ENCODE measurements around the gene WWTR1.

Gene WWTR1

DNA sequence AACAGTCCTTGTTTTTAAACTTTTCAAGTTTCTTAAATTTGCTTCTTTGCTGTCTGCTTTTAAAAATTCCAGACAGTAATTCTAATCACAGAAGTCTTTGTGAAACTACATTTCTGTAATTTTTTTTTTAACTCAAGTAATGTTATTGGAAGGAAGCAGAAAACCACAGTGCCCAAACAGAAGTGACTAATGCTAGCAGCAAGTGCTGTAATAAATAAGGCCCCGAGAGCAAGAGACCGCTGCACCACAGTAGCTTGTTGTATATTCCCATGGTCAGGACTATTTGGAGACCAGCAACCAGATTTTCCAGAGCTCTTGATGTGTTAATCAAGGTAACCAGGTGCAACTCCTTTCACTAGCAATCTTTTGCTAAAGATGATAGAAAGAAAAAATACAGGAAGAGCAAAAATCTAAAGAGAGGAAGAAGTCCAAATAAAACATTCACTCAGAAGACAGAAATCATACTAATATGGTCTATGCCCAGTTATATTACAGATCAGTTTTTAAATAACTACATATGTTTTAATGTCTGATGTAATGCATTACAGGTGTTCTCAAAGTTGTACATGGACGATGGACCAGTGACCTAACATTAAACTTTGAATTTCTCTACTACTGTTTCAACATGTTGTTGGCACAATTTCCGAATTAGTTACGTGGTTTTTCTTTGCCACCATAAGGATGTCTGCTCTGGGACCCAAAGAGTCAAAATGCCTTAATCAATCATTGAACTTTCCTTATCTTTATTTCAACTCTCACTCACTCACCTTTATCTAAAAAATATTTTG lies 36.4 kb downstream of the WWTR1 start:
- FAIRE-seq, result no peak

DNA sequence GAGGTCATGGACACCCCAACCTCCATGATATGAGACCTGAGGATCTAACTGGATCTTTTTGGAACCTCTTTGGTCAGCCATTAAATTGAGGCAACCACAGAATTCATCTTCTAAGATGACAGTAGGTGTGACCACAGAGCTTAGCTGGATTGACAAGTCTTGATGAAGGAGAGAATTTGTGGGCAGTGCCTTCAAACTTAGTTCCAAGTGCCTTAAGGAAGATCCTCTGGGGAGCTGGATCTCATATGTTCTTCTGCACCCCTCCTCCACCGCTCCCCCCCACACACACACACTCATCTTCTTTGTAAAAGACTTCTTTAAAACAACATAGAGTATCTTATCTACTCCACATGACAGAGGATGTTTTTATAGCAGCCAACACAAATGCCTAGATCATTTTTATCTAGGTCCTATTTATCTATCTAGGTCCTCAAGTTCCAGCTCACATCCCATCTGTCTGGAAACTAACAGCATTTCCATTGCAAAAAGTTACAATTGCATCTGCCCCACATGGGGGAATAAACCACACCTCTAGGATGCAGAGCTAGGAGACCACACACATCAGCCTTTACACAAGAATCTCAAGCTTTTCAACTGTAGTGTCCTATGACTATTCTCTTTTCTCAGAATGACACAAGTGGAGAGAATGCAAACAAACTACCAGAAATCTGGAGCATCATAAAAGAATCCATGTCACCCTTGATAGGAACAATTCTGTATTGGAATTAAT lies 37.4 kb downstream of the WWTR1 start:
- no peak for FAIRE-seq

DNA sequence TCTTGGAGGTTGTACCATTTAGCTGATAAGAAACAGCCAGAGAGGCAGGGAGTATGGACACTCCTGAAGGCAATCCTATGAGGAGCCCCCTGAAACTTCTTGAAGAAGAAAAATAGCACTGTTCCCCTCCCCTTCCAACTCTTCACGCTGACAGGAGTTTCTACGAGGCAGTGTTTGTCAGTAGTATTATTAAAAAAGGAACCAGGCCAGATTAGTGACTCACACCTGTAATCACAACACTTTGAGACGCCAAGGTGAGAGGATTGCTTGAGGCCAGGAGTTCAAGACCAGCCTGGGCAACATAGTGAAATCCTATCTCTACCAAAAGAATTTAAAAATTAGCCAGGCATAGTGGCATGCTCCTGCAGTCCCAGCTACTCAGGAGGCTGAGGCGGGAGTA lies 38.7 kb downstream of the WWTR1 start:
- no peak for FAIRE-seq

DNA sequence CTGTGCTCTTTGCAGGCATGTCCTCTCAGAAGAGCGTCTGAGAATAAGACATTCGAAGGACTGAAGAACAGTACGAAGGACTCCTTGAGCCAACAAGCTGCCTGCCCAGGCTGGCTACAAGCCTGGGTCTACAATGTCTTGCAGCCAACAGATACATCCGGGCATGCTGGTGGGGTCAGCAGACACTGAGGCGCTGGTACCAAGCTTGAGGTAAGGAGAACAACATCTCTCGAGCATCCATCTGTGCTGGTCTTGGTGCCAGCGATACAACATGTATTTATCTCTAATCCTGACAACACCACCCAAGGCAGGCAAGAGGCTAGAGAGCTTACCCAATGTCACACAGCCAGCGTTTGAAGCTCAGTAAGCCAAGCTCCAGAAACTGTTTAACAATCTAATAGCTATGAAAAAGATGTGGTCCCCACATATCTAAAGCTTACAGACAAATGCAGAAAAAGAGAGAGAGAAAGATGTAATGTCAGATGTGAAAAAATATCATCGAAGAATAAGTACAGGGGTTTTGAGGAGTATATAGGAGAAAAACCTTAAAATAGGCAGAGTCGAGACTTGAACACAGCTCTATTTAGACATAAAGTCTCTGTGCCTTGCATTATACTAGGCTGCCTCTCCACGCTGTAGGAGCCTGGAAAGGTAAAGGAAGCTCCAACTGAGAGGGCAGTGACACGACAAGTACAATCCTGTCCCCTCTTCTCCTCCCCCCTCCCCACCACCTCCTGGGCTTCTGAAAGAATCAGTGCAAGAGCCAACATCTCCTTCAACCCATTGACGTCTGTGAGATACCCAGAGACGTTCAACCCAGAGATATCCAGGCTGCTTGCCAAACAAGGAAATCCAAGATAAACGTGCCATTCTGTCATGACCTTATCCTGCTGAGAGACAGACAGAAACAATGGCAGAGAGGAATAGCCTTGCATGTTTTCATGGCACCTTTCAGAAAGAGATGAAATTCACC lies 39.4 kb downstream of the WWTR1 start:
- no peak for FAIRE-seq

DNA sequence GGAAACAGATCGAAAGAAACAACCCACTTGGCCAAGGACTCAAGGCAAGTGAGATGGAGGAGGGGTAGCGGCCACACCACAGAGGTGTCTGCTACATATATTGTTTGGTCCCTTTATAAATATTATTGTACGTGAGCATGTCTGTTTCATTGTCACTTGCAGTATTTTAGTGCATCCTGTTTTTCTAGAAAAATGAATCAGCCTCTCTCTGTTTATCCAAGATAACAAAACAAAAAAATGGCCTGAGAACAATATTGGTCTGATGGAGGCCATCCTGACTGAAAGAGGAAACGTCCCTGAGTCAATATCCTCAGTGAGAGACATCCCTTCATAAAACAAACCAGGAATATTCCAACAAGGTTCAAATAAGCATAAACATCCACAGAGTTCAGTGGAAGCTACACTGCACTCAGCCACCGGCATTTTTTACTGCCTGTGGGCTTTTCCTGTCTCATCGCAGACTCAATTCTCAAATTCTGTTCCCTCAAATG lies 42.0 kb downstream of the WWTR1 start:
- FAIRE-seq, result no peak

DNA sequence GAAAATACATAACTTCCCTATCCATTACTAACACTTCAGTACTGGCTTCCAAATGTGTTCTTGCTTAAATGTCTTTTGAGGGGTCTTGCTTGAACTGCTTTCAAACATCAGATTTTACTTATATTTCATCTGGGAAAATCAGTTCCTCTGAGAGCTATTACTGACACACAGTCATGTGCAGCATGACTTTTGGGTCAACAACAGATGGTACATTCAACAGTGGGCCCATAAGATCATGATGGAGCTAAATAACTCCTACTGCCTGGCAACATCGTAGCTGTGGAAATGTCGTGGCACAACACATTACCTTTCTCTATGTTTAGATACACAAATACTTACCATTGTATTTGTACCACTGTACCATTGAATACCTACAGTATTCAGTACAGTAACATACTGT lies 43.8 kb downstream of the WWTR1 start:
- FAIRE-seq, result no peak

DNA sequence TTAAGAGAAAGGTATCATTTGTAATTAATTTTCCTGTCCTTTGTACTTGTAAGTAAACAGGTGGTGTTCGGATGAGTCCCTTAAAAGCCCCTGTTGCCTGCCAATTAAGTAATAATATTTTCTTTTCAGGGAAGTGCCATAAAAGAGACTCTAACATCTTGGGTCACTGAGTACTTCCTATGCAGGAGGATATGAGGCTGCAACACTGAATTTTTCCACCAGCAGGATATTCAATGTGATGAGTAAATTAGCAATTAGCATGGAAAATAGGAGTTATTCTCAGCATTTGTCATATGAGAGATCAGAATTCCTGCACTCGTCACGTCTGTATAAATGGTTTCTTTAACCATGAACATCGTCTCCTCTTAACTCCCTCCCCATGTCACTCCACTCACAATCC lies 45.4 kb downstream of the WWTR1 start:
- no peak for FAIRE-seq

DNA sequence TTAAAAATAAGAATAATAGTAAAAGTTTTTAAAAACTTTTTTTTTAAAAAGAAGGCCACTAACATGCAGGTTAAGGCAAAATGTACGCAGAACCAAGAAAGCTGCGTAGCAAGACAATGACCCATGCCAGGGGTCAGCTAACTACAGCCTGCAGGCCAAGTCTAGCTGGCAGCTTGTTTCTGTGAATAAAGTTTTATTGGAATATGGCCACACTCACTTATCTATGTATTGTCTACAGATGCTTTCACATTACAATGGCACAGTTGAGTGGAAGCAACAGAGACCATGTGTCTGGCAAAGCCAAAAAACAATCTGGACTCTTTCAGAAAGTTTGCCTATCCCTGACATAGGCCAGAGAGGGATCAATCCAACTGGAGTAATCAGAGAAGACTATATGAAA lies 46.7 kb downstream of the WWTR1 start:
- no peak for FAIRE-seq

DNA sequence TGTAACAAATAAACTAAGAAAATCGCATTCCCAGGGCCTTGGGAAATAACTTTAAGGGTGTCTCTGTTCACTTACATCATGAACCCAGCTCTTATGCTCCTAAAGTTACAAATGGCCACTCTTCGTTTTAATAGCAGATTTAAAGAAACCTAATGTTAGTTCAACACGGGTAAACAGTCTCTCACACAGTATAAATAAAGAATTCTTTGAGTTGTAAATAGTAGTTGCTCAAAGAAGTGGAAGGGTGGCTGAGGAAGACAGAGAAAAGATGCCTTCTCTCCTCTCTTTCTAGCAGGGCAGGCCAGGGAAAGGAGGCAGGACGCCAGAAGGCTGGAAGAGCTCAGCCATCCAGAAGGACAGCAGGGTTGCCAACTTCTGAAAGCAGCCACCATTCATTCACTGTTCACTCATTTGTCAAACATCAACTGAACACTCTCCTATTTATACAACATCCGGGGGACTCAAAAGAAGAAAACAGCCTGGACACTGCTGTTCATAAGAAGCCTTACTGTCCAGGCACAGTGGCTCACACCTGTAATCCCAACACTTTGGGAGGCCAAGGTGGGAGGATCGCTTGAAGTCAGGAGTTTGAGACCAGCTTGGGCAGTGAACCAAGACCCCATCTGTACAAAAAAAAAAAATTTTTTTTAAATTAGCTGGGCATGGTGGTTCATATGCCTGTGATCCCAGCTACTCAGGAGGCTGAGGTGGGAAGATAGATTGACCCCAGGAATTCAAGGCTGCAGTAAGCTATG lies 47.3 kb downstream of the WWTR1 start:
- FAIRE-seq, result no peak

DNA sequence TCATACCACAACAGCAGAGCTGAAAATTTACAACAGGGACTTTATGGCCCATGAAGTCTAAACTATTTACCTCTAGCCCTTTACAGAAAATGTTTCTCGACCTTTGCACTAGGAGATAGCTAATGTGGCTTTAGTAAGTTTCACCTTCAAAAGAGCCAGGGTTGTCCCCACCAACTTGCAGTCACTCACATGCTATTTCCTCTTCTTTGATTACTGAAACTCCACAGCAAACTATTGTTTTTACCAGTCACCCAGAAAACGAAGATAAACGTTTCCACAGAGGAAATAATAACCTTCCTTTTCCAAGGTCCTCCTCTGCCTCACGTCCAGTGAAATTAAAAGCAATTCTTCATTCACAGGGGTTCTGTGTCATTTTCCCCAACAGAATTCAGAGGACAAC lies 48.2 kb downstream of the WWTR1 start:
- FAIRE-seq, result no peak

DNA sequence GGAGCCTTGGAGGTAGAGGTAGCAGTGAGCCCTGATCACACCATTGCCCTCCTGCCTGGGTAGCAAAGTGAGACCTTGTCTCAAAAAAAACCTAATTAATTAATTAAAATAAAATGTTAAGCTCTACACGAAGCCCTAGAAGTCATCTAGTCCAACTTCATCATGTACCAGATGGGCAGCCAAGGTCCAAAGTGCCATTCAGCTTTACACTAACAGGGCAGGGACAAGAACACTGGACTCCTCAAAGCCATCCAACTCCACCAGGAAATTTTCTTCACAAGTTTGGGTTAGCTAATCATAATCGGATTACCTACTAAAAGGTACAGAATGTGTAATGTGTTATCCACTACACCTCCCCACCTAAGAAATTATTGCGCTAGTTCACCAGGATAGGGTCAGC lies 48.8 kb downstream of the WWTR1 start:
- no peak for FAIRE-seq

DNA sequence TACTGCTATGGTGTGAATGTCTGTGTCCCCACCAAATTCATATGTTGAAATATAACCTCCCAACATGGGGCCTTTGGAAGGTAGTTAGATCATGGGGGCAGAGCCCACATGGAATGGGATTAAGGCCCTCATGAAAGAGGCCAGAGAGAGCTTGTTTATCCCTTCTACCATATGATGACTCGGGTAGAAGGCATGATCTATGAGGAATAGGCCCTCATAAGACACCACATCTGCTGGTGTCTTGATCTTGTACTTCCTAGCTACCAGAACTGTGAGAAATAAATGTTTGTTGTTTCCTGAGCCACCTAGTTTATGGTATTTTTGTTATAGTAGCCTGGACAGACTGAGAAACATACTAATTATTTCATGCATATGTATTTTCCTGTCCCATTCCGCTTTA lies 51.9 kb downstream of the WWTR1 start:
- no peak for FAIRE-seq

DNA sequence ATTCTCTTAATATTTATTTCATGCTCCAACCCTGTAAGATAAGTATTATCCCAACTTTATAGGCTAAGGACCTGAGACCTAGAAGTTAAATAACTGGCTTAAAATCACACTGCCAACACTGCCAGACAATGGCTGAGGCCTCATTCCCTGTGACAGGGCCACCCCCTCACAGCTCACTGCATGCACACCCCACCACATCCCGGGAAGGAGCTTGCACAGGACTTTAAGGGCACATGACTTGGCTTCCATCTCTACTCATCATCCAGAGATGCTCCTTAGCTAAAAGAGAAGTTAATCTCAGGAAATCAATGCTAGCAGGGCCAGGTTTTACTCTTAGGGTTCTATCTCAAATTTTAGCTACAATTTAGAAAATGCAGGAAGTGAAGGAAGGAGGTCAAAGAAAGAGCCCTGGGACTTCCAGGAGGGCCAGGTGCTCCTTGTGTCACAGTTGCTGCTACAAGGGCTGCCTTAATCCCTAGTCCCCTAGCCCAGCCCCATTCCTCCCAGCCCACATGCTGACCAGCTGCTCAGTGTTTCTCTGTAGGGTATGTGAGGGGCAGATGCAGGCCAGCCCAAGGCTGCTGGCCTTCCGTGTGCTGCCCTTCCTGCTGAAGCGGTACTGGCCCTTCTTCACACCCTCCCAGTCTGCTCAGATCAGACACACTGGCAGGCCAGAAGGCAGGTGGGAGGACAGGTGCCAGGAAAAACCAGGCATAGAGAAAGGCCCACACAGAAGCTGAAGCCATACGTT lies 53.5 kb downstream of the WWTR1 start:
- FAIRE-seq, result no peak

DNA sequence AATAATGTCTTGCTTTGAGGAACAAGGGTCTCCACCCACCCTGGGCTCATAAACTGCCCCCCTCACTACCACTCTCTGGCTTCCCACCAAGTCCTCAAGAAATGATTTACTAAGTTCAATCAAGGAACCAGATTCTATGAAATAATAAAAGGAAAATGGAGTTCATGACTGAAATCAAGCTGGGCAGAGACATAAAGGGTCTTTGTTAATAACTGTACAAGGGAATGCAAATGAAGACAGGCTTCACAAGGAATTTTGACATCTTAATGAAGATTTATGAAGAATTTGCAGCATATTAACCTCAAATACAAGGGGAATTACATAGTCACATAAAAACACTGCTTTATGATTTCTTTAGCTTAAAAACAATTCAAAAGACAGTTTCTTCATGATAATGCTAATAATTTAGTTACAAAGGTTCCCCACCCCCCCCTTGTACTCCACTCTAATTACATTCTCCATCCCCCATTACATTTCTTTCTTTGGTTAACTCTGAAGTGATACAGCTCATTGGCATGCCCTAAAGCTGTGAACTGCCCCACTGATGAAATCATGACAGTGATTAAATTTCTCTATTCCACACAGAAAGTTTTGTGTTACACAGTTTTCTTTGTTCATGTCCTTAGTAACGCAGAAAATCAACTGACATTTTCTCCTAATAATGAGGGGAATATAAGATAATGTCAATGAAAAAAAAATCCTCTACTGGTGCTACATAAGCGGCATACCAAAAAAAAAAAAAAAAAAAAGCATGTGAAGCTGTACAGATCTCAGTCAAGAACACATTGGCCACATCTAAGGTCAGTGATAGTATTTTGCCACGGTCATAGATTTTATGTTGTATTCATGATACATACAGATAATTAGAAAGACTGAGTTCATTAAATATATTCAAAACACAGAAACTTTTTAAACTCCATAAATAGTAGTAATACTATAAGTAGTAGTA lies 54.4 kb downstream of the WWTR1 start:
- FAIRE-seq, result no peak

DNA sequence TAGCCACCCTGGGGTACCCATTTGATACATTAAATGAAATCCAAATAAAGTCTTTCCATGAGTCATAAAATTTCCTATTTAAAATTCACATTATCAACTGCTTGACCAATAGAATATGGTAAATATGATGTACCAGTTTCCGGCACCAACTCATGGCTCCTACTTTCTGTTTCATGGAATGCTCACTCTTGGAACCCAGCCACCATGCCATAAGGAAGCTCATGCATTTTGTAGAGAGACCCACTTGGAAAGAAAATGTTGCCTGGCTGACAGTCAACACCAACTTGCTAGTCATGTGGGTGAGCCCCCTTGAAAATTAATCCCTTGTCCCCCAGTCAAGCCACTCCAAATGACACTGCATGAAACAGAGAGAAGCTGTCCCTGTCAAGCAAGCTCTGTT lies 57.2 kb downstream of the WWTR1 start:
- FAIRE-seq, result no peak

DNA sequence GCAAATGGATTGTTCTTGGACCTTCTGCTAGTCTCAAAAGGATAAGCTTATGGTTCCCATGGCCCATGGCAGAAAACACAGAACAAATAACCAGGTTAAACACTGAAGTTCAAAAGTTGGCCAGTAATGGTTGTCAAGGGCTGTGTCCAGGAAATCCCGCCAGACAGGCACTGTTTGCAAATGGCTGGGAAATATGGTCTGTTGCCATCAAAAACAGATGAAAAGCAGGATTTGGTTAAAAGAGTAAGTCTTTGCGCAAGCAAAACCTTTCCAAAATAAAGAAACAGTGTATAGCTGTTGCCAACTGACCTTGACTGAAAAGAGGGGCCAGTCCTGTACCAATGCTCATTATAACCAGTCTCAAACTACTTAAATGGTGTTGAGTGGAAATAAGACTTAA lies 58.6 kb downstream of the WWTR1 start:
- no peak for FAIRE-seq

DNA sequence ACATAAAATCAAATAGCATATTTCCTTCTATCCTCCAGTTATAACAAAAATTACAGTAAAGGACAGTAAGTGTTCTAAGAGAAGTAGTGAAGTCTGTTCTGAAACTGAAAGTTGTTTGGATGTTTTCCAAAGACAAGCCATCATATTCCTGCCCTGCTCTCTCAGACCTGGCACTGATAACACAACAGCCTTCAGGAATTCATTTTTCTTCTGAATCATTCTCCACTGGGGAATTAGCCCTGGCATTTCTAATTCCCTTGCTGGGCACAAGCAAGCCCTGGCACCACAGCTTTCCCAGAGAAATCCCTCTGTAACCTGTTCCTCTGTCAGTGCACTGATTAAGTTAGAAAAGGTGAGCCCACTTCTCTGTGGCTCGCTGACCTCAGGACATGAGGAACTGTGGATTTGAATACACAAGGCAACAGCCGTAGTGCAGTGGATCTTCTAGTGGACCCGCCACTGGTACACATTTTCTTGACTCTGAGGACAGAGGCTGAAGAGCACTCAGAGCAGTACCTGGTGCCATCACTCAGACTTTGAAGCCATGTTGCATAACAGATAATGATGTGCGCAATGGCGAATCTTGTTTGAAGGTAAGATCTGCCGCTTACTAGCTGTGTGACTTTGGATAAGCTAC lies 61.6 kb downstream of the WWTR1 start:
- FAIRE-seq, result no peak

DNA sequence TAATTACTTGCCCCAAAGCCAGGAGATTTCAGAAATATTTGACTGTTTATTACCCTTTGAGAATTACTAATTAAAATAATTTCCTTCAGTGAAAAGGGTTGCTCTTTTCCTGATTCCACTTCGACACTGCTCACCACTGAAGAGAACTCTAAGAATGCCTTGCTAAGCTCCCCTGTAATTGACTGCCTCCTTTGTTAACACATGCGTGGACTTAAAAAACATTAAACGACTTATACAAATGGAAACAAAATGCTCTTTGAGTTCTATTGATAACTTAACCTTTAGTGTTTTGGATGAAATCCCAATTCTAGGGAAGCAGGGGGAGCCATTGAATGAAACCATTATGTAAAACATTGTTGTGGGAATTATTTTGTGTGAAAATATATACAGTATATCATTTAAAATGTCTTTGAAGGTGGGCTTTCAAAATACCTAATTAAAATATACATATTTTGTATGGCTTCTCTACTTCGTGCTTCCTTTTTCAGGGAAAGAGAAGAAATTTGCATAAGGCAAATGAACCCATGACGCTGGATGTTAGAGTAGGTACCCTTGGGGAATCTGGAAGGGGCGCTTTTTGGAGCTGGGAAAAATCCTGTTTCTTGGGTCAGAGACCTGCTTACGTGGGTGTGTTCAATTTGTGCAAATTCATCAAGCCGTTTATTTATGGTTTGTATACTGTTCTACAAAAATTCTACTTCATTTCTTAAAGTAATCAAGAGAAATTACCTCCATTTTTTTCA lies 64.2 kb downstream of the WWTR1 start:
- FAIRE-seq, result no peak

DNA sequence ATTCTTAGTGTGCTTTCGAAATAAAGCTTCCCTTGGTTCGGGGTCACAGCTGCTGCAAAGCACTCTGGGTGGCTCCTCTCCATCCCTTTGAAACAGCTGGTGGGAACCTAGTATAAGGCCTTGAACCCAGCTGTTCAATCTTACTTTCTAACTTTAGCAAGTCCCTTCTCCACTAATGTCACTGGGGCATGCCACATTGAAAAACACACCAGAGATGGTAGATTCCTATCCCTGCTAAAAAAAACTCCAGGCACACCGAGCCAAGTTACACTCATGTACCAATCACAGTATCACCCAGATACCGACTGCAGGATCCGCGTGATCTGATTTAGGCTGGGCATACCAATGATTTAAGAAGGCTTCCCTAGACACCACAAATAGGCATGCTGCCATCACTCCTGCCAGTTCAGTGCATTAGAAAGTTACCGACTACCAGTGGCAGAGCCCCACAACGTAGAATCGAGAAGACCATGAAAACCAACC lies 65.0 kb downstream of the WWTR1 start:
- FAIRE-seq, result no peak

All from TTC549 (cell line).